A172 (cell line): ENCODE measurements around the gene PRKCA. TPM values are rescaled to one million over a fixed set of nuclear protein-coding genes. Genes with fewer than 3 reads are reported as not detected.
A peak's percentile ranks its signal among the peaks of the same experiment; 100 is the strongest.

Source experiments
- DNase-seq: peaks from one replicate; pipeline ENCODE4 v3.0.0-alpha.2; 2015; ENCODE audit warnings: low spot score
- total RNA-seq: library from RNA; depleted of rRNA; stranded (reverse); fragments of >200 nt; shearing (Covaris generic); gene quantifications from 2 replicates; pipeline ENCODE4 v1.2.3, GENCODE V29; 2014

Gene PRKCA
- total RNA-seq, 1 experiment from 2014 or later = 21.6 TPM

- no peak for DNase-seq
Observed at GRCh38 chr17:66413559-66414520, 111.4 kb downstream of the PRKCA start.

GRCh38 chr17:66414561-66415175, 112.3 kb downstream of the PRKCA start:
- DNase-seq = no peak

GRCh38 chr17:66415366-66416206, 113.2 kb downstream of the PRKCA start:
- DNase-seq = no peak

- DNase-seq = no peak
Observed at GRCh38 chr17:66416207-66416940, 114.0 kb downstream of the PRKCA start.

GRCh38 chr17:66417300-66417719, 114.9 kb downstream of the PRKCA start:
- no peak for DNase-seq

GRCh38 chr17:66420961-66421371, 118.6 kb downstream of the PRKCA start:
- DNase-seq = no peak

- DNase-seq = no peak
Observed at GRCh38 chr17:66422186-66422585, 119.8 kb downstream of the PRKCA start.

GRCh38 chr17:66423056-66423955, 120.9 kb downstream of the PRKCA start:
- DNase-seq = peak; percentile 11

GRCh38 chr17:66425756-66426396, 123.5 kb downstream of the PRKCA start:
- no peak for DNase-seq

GRCh38 chr17:66426397-66427033, 124.1 kb downstream of the PRKCA start:
- peak; percentile 29 for DNase-seq

- DNase-seq = no peak
Observed at GRCh38 chr17:66427134-66427533, 124.7 kb downstream of the PRKCA start.

- DNase-seq = no peak
Observed at GRCh38 chr17:66429680-66430079, 127.3 kb downstream of the PRKCA start.

- no peak for DNase-seq
Observed at GRCh38 chr17:66430846-66431795, 128.7 kb downstream of the PRKCA start.

GRCh38 chr17:66431910-66432309, 129.5 kb downstream of the PRKCA start:
- DNase-seq = peak; percentile 70

GRCh38 chr17:66432411-66432957, 130.1 kb downstream of the PRKCA start:
- DNase-seq = no peak

- DNase-seq = peak; percentile 13
Observed at GRCh38 chr17:66432996-66433551, 130.7 kb downstream of the PRKCA start.

- no peak for DNase-seq
Observed at GRCh38 chr17:66435182-66435581, 132.8 kb downstream of the PRKCA start.
